HEK293T (cell line): ENCODE results near the gene MYADML2.

ENCODE experiments used
- ARNT ChIP-seq: fragments of 450-650 bp; IDR thresholded peaks from 2 replicates; pipeline ENCODE4 v1.6.1; 2017; ENCODE audit warnings: mild to moderate bottlenecking
- BHLHE40 ChIP-seq: fragments of 450-650 bp; IDR thresholded peaks from 2 replicates; pipeline ENCODE4 v1.6.1; 2016; ENCODE audit warnings: mild to moderate bottlenecking, moderate library complexity, borderline replicate concordance
- FOXK2 ChIP-seq: fragments of 450-650 bp; IDR thresholded peaks from 2 replicates; pipeline ENCODE4 v1.6.1; 2016; ENCODE audit warnings: mild to moderate bottlenecking
- FOXM1 ChIP-seq: fragments of 450-650 bp; IDR thresholded peaks from 2 replicates; pipeline ENCODE4 v1.6.1; 2017; ENCODE audit warnings: mild to moderate bottlenecking, borderline replicate concordance
- HDGF ChIP-seq: fragments of 450-650 bp; IDR thresholded peaks from 2 replicates; pipeline ENCODE4 v1.6.1; 2017; ENCODE audit warnings: antibody characterized with exemption, borderline replicate concordance
- PKNOX1 ChIP-seq: fragments of 450-650 bp; IDR thresholded peaks from 2 replicates; pipeline ENCODE4 v1.6.1; 2016
- SP1 ChIP-seq: fragments of 450-650 bp; IDR thresholded peaks from 2 replicates; pipeline ENCODE4 v1.6.1; 2017
- SUZ12 ChIP-seq: fragments of 450-650 bp; IDR thresholded peaks from 2 replicates; pipeline ENCODE4 v1.6.1; 2016; ENCODE audit warnings: mild to moderate bottlenecking
- TARDBP ChIP-seq: fragments of 450-650 bp; IDR thresholded peaks from 2 replicates; pipeline ENCODE4 v1.6.1; 2016
- ZNF384 ChIP-seq: fragments of 450-650 bp; IDR thresholded peaks from 2 replicates; pipeline ENCODE4 v1.6.1; 2016

GRCh38 chr17:81905424-81905875 is 41.6 kb downstream of the MYADML2 start:
- TF ChIP-seq TARDBP (no peak), ZNF384 (no peak), FOXM1 (no peak), SP1 (no peak), PKNOX1 (no peak), HDGF (no peak), SUZ12 (no peak), BHLHE40 (no peak), FOXK2 (no peak), ARNT (no peak)
